ENCODE data around the gene EEF1A1.
"Not testable (repeated sequence)": the region's sequence is repeated elsewhere in the genome, so short reads cannot be mapped to it uniquely, and the experiment has no call there.

The EEF1A1 gene

GRCh38 chr6:73520688-73521350 is at the start of gene EEF1A1:
EEF1A1 (minus strand) TSS chr6:73521032; CDS start chr6:73520026, 1,006 bp downstream.
- peak within 1 kb of the TSS; percentile 92 to 99 for H3K9ac ChIP-seq (ENCODE audit: low read depth in 1 of 2, low read length in 2 of 2)
- peaks cover 27 to 31% of the 10 kb centered on the region in 2 donors for H3K4me1 ChIP-seq (ENCODE audit: control insufficient read depth in 2 of 2, insufficient read depth in 2 of 2, low read length in 2 of 2)
- H3K27ac ChIP-seq (ENCODE audit: low read depth in 2 of 2, low read length in 2 of 2) = peak within 1 kb of the TSS; percentile 98 to 100
- H3K36me3 ChIP-seq (ENCODE audit: control insufficient read depth in 2 of 2, insufficient read depth in 2 of 2, low read length in 2 of 2) = peaks cover 36 to 37% of the 10 kb centered on the region in 2 donors
- no peaks in the 10 kb centered on the region for H3K27me3 ChIP-seq (ENCODE audit: control insufficient read depth in 2 of 2, insufficient read depth in 2 of 2, low read length in 2 of 2)
- no peaks in the 10 kb centered on the region for H3K9me3 ChIP-seq (ENCODE audit: control insufficient read depth in 2 of 2, low read length in 2 of 2)
- H3K4me3 ChIP-seq (ENCODE audit: low read length in 2 of 2) = peak within 1 kb of the TSS; percentile 78 to 97

- Histone ChIP-seq H3K27me3 (ENCODE audit: control insufficient read depth in 2 of 2, insufficient read depth in 2 of 2, low read length in 2 of 2) (no peaks in the 10 kb centered on the region), H3K9me3 (ENCODE audit: control insufficient read depth in 2 of 2, low read length in 2 of 2) (no peaks in the 10 kb centered on the region), H3K4me3 (ENCODE audit: low read length in 2 of 2) (no peak overlapping the region), H3K9ac (ENCODE audit: low read depth in 1 of 2, low read length in 2 of 2) (no peak overlapping the region), H3K4me1 (ENCODE audit: control insufficient read depth in 2 of 2, insufficient read depth in 2 of 2, low read length in 2 of 2) (peaks cover 3 to 6% of the 10 kb centered on the region in 2 donors), H3K27ac (ENCODE audit: low read depth in 2 of 2, low read length in 2 of 2) (no peak overlapping the region), H3K36me3 (ENCODE audit: control insufficient read depth in 2 of 2, insufficient read depth in 2 of 2, low read length in 2 of 2) (no peaks in the 10 kb centered on the region)
Observed at GRCh38 chr6:73569121-73569520, 48.3 kb upstream of the EEF1A1 start.

- Histone ChIP-seq H3K27me3 (ENCODE audit: control insufficient read depth in 2 of 2, insufficient read depth in 2 of 2, low read length in 2 of 2) (no peaks in the 10 kb centered on the region), H3K4me3 (ENCODE audit: low read length in 2 of 2) (peak overlapping the region in 1 of 2 donors; percentile 44), H3K9ac (ENCODE audit: low read depth in 1 of 2, low read length in 2 of 2) (no peak overlapping the region), H3K4me1 (ENCODE audit: control insufficient read depth in 2 of 2, insufficient read depth in 2 of 2, low read length in 2 of 2) (peaks cover 3 to 6% of the 10 kb centered on the region in 2 donors), H3K27ac (ENCODE audit: low read depth in 2 of 2, low read length in 2 of 2) (peak overlapping the region; percentile 44 to 74), H3K36me3 (ENCODE audit: control insufficient read depth in 2 of 2, insufficient read depth in 2 of 2, low read length in 2 of 2) (no peaks in the 10 kb centered on the region), H3K9me3 (ENCODE audit: control insufficient read depth in 2 of 2, low read length in 2 of 2) (no peaks in the 10 kb centered on the region)
Observed at GRCh38 chr6:73566954-73567591, 46.2 kb upstream of the EEF1A1 start.

DNA sequence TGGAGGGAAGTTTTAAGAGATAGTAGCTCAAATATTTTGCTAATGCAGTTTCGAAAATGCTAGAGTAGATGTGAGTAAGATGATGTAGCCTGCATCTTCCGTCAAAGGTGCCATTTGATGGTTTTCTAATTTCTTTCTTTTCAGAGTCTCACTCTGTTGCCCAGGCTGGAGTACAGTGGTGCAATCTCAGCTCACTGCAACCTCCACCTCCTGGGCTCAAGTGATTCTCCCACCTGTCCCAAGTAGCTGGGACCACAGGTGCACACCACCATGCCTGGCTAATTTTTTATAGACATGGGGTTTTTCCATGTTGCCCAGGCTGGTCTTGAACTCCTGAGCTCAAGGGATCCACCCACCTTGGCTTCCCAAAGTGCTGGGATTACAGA is 45.6 kb upstream of the EEF1A1 start:
- not testable (repeated sequence) for H3K9ac ChIP-seq (ENCODE audit: low read depth in 1 of 2, low read length in 2 of 2); H3K27me3 ChIP-seq (ENCODE audit: control insufficient read depth in 2 of 2, insufficient read depth in 2 of 2, low read length in 2 of 2); H3K4me1 ChIP-seq (ENCODE audit: control insufficient read depth in 2 of 2, insufficient read depth in 2 of 2, low read length in 2 of 2); H3K9me3 ChIP-seq (ENCODE audit: control insufficient read depth in 2 of 2, low read length in 2 of 2); H3K36me3 ChIP-seq (ENCODE audit: control insufficient read depth in 2 of 2, insufficient read depth in 2 of 2, low read length in 2 of 2); H3K4me3 ChIP-seq (ENCODE audit: low read length in 2 of 2)
- peak overlapping the region in 1 of 2 donors; percentile 44 for H3K27ac ChIP-seq (ENCODE audit: low read depth in 2 of 2, low read length in 2 of 2)

- Histone ChIP-seq H3K27ac (ENCODE audit: low read depth in 2 of 2, low read length in 2 of 2) (no peak overlapping the region), H3K9me3 (ENCODE audit: control insufficient read depth in 2 of 2, low read length in 2 of 2) (no peaks in the 10 kb centered on the region), H3K4me1 (ENCODE audit: control insufficient read depth in 2 of 2, insufficient read depth in 2 of 2, low read length in 2 of 2) (peaks cover 3 to 6% of the 10 kb centered on the region in 2 donors), H3K27me3 (ENCODE audit: control insufficient read depth in 2 of 2, insufficient read depth in 2 of 2, low read length in 2 of 2) (no peaks in the 10 kb centered on the region), H3K9ac (ENCODE audit: low read depth in 1 of 2, low read length in 2 of 2) (no peak overlapping the region), H3K36me3 (ENCODE audit: control insufficient read depth in 2 of 2, insufficient read depth in 2 of 2, low read length in 2 of 2) (no peaks in the 10 kb centered on the region), H3K4me3 (ENCODE audit: low read length in 2 of 2) (no peak overlapping the region)
Observed at GRCh38 chr6:73565767-73566485, 45.1 kb upstream of the EEF1A1 start.

- H3K27me3 ChIP-seq (ENCODE audit: control insufficient read depth in 2 of 2, insufficient read depth in 2 of 2, low read length in 2 of 2) = no peaks in the 10 kb centered on the region
- no peak overlapping the region for H3K27ac ChIP-seq (ENCODE audit: low read depth in 2 of 2, low read length in 2 of 2)
Observed at GRCh38 chr6:73564578-73565345, 43.9 kb upstream of the EEF1A1 start.

DNA sequence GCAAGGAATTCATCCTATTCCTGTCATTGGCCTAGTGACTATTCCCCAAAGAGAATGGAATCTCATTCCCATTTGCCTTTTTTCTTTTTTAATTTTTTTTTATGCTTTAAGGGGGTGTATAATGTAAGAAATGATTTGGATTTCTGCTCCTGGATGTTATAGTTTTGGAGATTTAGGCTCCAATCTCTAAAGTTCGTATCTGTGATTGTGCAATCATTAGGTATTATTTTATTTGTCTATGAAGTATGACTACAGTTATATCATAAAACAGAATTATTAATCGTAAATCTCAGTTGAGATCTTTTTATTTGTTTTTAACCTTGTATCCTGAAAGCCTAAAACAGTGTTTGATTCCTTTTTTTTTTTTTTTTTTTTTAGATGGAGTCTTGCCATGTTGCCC is 41.7 kb upstream of the EEF1A1 start:
- no peak overlapping the region for H3K4me3 ChIP-seq (ENCODE audit: low read length in 2 of 2)
- peaks cover 3 to 6% of the 10 kb centered on the region in 2 donors for H3K4me1 ChIP-seq (ENCODE audit: control insufficient read depth in 2 of 2, insufficient read depth in 2 of 2, low read length in 2 of 2)
- H3K27me3 ChIP-seq (ENCODE audit: control insufficient read depth in 2 of 2, insufficient read depth in 2 of 2, low read length in 2 of 2) = no peaks in the 10 kb centered on the region
- no peak overlapping the region for H3K27ac ChIP-seq (ENCODE audit: low read depth in 2 of 2, low read length in 2 of 2)
- H3K9ac ChIP-seq (ENCODE audit: low read depth in 1 of 2, low read length in 2 of 2) = no peak overlapping the region
- H3K36me3 ChIP-seq (ENCODE audit: control insufficient read depth in 2 of 2, insufficient read depth in 2 of 2, low read length in 2 of 2) = no peaks in the 10 kb centered on the region
- no peaks in the 10 kb centered on the region for H3K9me3 ChIP-seq (ENCODE audit: control insufficient read depth in 2 of 2, low read length in 2 of 2)

More at GRCh38 chr6:73564578-73565345, 43.9 kb upstream of the EEF1A1 start:
- Histone ChIP-seq H3K9ac (ENCODE audit: low read depth in 1 of 2, low read length in 2 of 2) (no peak overlapping the region), H3K4me1 (ENCODE audit: control insufficient read depth in 2 of 2, insufficient read depth in 2 of 2, low read length in 2 of 2) (peaks cover 3 to 6% of the 10 kb centered on the region in 2 donors), H3K9me3 (ENCODE audit: control insufficient read depth in 2 of 2, low read length in 2 of 2) (no peaks in the 10 kb centered on the region), H3K4me3 (ENCODE audit: low read length in 2 of 2) (no peak overlapping the region), H3K36me3 (ENCODE audit: control insufficient read depth in 2 of 2, insufficient read depth in 2 of 2, low read length in 2 of 2) (no peaks in the 10 kb centered on the region)

- no peak overlapping the region for H3K27ac ChIP-seq (ENCODE audit: low read depth in 2 of 2, low read length in 2 of 2)
- no peak overlapping the region for H3K9ac ChIP-seq (ENCODE audit: low read depth in 1 of 2, low read length in 2 of 2)
- no peaks in the 10 kb centered on the region for H3K36me3 ChIP-seq (ENCODE audit: control insufficient read depth in 2 of 2, insufficient read depth in 2 of 2, low read length in 2 of 2)
- no peaks in the 10 kb centered on the region for H3K27me3 ChIP-seq (ENCODE audit: control insufficient read depth in 2 of 2, insufficient read depth in 2 of 2, low read length in 2 of 2)
- H3K4me1 ChIP-seq (ENCODE audit: control insufficient read depth in 2 of 2, insufficient read depth in 2 of 2, low read length in 2 of 2) = no peaks in the 10 kb centered on the region
- no peaks in the 10 kb centered on the region for H3K9me3 ChIP-seq (ENCODE audit: control insufficient read depth in 2 of 2, low read length in 2 of 2)
- H3K4me3 ChIP-seq (ENCODE audit: low read length in 2 of 2) = no peak overlapping the region
Observed at GRCh38 chr6:73560853-73561407, 40.1 kb upstream of the EEF1A1 start.

DNA sequence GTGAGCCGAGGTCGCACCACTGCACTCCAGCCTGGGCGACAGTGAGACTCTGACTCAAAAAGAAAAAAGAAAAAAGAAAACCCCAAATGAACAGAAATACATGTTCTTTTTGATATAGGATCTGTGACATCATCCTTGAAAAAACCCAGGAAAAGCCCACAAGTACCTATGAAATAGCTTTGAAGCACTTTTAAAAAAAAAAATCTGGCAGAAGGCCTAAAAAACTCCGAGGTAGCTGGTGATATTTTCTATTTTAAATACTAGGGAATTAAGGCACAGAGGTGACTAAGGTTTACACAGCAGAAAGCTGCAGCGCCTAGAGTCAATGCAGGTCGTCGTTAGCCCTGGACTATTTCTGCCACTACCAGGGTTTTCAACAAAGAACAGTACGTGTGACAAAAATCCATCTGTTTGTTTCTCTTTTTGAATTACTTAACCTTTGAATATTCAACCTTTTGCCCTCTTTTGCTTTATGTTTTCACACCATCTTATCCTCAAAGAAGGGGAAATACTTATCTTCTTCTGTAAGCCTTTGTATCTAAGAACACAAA is 39.4 kb upstream of the EEF1A1 start:
- Histone ChIP-seq H3K9ac (ENCODE audit: low read depth in 1 of 2, low read length in 2 of 2) (no peak overlapping the region), H3K27me3 (ENCODE audit: control insufficient read depth in 2 of 2, insufficient read depth in 2 of 2, low read length in 2 of 2) (no peaks in the 10 kb centered on the region), H3K27ac (ENCODE audit: low read depth in 2 of 2, low read length in 2 of 2) (no peak overlapping the region), H3K4me3 (ENCODE audit: low read length in 2 of 2) (no peak overlapping the region), H3K9me3 (ENCODE audit: control insufficient read depth in 2 of 2, low read length in 2 of 2) (no peaks in the 10 kb centered on the region), H3K4me1 (ENCODE audit: control insufficient read depth in 2 of 2, insufficient read depth in 2 of 2, low read length in 2 of 2) (no peaks in the 10 kb centered on the region), H3K36me3 (ENCODE audit: control insufficient read depth in 2 of 2, insufficient read depth in 2 of 2, low read length in 2 of 2) (no peaks in the 10 kb centered on the region)

Data from mucosa of rectum (tissue), 2 donors.